Liver (tissue), 9 donors: ENCODE data around the gene NTNG1. TPM values are rescaled to one million over a fixed set of nuclear protein-coding genes. Genes with fewer than 3 reads are reported as not detected.

Experiments used
- DNase-seq: peaks from one replicate; pipeline ENCODE4 v3.0.0-alpha.2; 2017; ENCODE audit warnings: low spot score
- H3K27ac ChIP-seq, 2 donors: one replicate each; pipeline ENCODE4 v1.7.0; 2013; ENCODE audit warnings: inconsistent platforms in 2 of 2, low read length in 2 of 2, control low read depth in 1 of 2, low read depth in 1 of 2, mild to moderate bottlenecking in 1 of 2
- H3K27me3 ChIP-seq, 4 donors: one replicate each; pipeline versions ENCODE4 v1.6.1 to v1.7.0; 2013; ENCODE audit warnings: low read length in 3 of 4, inconsistent platforms in 1 of 4, mild to moderate bottlenecking in 1 of 4, moderate library complexity in 1 of 4; ENCODE audit not compliant: control insufficient read depth in 4 of 4, insufficient read depth in 4 of 4
- H3K36me3 ChIP-seq, 4 donors: one replicate each; pipeline versions ENCODE4 v1.6.1 to v1.7.0; 2013; ENCODE audit warnings: low read length in 3 of 4, mild to moderate bottlenecking in 3 of 4, low read depth in 1 of 4, moderate library complexity in 1 of 4; ENCODE audit not compliant: control insufficient read depth in 4 of 4, insufficient read depth in 3 of 4
- H3K4me1 ChIP-seq, 4 donors: one replicate each; pipeline versions ENCODE4 v1.6.1 to v1.7.0; 2013; ENCODE audit warnings: low read length in 3 of 4, mild to moderate bottlenecking in 3 of 4, moderate library complexity in 1 of 4; ENCODE audit not compliant: control insufficient read depth in 4 of 4, insufficient read depth in 4 of 4
- H3K4me3 ChIP-seq, 3 donors: one replicate each; pipeline versions ENCODE4 v1.6.1 to v1.7.0; 2013; ENCODE audit warnings: low read length in 3 of 3, control low read depth in 1 of 3, low read depth in 1 of 3, mild to moderate bottlenecking in 1 of 3
- H3K9ac ChIP-seq, 2 donors: one replicate each; pipeline ENCODE4 v1.7.0; 2013; ENCODE audit warnings: low read length in 2 of 2, mild to moderate bottlenecking in 2 of 2, moderate library complexity in 2 of 2, control low read depth in 1 of 2, low read depth in 1 of 2
- H3K9me3 ChIP-seq, 4 donors: one replicate each; pipeline versions ENCODE4 v1.6.1 to v1.7.0; 2013; ENCODE audit warnings: low read length in 3 of 4; ENCODE audit not compliant: control insufficient read depth in 4 of 4
- ATF3 ChIP-seq: IDR thresholded peaks from 2 replicates; pipeline ENCODE4 v1.6.1; 2016; ENCODE audit warnings: antibody characterized with exemption
- CTCF ChIP-seq: fragments of 150-350 bp; IDR thresholded peaks from 2 replicates; pipeline ENCODE4 v1.5.1; 2017; ENCODE audit warnings: improper control_type of control experiment, low read depth, low read length; ENCODE audit not compliant: missing input control
- EGR1 ChIP-seq, 2 donors: IDR thresholded peaks; 2 replicates each; pipeline ENCODE4 v1.6.1; 2016 to 2018; ENCODE audit warnings: antibody characterized with exemption in 2 of 2, low read depth in 2 of 2
- FOXA1 ChIP-seq: IDR thresholded peaks from 2 replicates; pipeline ENCODE4 v1.6.1; 2016; ENCODE audit warnings: antibody characterized with exemption
- GABPA ChIP-seq, 2 donors: IDR thresholded peaks in 1 of 2; conservative IDR thresholded peaks in 1 of 2; 2 replicates each; pipeline ENCODE4 v1.6.1; 2016; ENCODE audit warnings: antibody characterized with exemption in 2 of 2, mild to moderate bottlenecking in 1 of 2, moderate library complexity in 1 of 2
- HNF4G ChIP-seq: IDR thresholded peaks from 2 replicates; pipeline ENCODE4 v1.6.1; 2016; ENCODE audit warnings: antibody characterized with exemption
- JUND ChIP-seq, 2 donors: IDR thresholded peaks; 2 replicates each; pipeline ENCODE4 v1.6.1; 2016; ENCODE audit warnings: antibody characterized with exemption in 2 of 2
- NR2F2 ChIP-seq: IDR thresholded peaks from 2 replicates; pipeline ENCODE4 v1.6.1; 2016; ENCODE audit warnings: antibody characterized with exemption
- REST ChIP-seq: IDR thresholded peaks from 2 replicates; pipeline ENCODE4 v1.6.1; 2016; ENCODE audit warnings: antibody characterized with exemption, mild to moderate bottlenecking
- RXRA ChIP-seq, 2 donors: IDR thresholded peaks; 2 replicates each; pipeline ENCODE4 v1.6.1; 2017 to 2018; ENCODE audit warnings: antibody characterized with exemption in 2 of 2, mild to moderate bottlenecking in 1 of 2
- SP1 ChIP-seq: IDR thresholded peaks from 2 replicates; pipeline ENCODE4 v1.6.1; 2018; ENCODE audit warnings: antibody characterized with exemption, mild to moderate bottlenecking
- TAF1 ChIP-seq: conservative IDR thresholded peaks from 2 replicates; pipeline ENCODE4 v1.6.1; 2016; ENCODE audit warnings: antibody characterized with exemption, mild to moderate bottlenecking
- ZBTB33 ChIP-seq: IDR thresholded peaks from 2 replicates; pipeline ENCODE4 v1.6.1; 2016; ENCODE audit warnings: antibody characterized with exemption
- WGBS: extraction: QIAGEN DNeasy Blood & Tissue Kit; methylation state at CpG from one replicate; pipeline ENCODE4 v1.1.7; 2013; 5-methylcytosine and 5-hydroxymethylcytosine counted together
- polyA plus RNA-seq, 2 donors: library from polyadenylated mRNA; stranded (reverse) in 1 of 2; unstranded in 1 of 2; fragments of 200-250 nt in 1 of 2; fragments of >200 nt in 1 of 2; fragmentation: Nextera tagmentation in 1 of 2; extraction: Ambion mirVana in 1 of 2; gene quantifications; one replicate each; pipeline versions ENCODE4 v1.2.1 to v1.2.3, GENCODE V29; 2013 to 2015
- total RNA-seq, 2 donors: library from RNA; depleted of rRNA; stranded (reverse); fragments of >200 nt; gene quantifications; one replicate each; pipeline ENCODE4 v1.2.3, GENCODE V29; 2014
- donor health status: healthy.
- donor health status: healthy.
- donor health status: healthy.
- donor health status: healthy.
- donor health status: healthy.

NTNG1 gene
- total and polyA plus RNA-seq, 4 donors = under 0.01 TPM; not detected in 2

- Histone ChIP-seq H3K4me3 (no peak overlapping the region), H3K27me3 (peaks cover 0 to 4% (median 2%) of the 10 kb centered on the region in 4 donors), H3K9me3 (no peaks in the 10 kb centered on the region), H3K36me3 (no peaks in the 10 kb centered on the region), H3K4me1 (no peaks in the 10 kb centered on the region), H3K27ac (no peak overlapping the region), H3K9ac (no peak overlapping the region)
- DNase-seq = no peak
- 35% methylated on average over 3 of the region's 3 CpGs for WGBS
- TF ChIP-seq EGR1 (IDR thresholded peaks at IDR 0.05; ENCODE audit: low read depth in 2 of 2) (no peak), CTCF (no peak), HNF4G (no peak), JUND (IDR thresholded peaks at IDR 0.05) (no peak), TAF1 (no peak), REST (no peak), RXRA (IDR thresholded peaks at IDR 0.05) (no peak), FOXA1 (no peak), SP1 (no peak), ATF3 (no peak), ZBTB33 (no peak), GABPA (IDR thresholded peaks at IDR 0.05 in 1 of 2, conservative IDR thresholded peaks at IDR 0.05 in 1 of 2) (no peak)
Observed at GRCh38 chr1:107414550-107414949, 273.7 kb downstream of the NTNG1 start.

- no peak for DNase-seq
- H3K9me3 ChIP-seq = no peaks in the 10 kb centered on the region
- no peak overlapping the region for H3K4me3 ChIP-seq
- TF ChIP-seq ATF3 (no peak), EGR1 (IDR thresholded peaks at IDR 0.05; ENCODE audit: low read depth in 2 of 2) (no peak), GABPA (IDR thresholded peaks at IDR 0.05 in 1 of 2, conservative IDR thresholded peaks at IDR 0.05 in 1 of 2) (no peak), NR2F2 (no peak)
- no peaks in the 10 kb centered on the region for H3K36me3 ChIP-seq
- H3K4me1 ChIP-seq = no peaks in the 10 kb centered on the region
- 62% methylated on average over 4 of the region's 4 CpGs for WGBS
- H3K9ac ChIP-seq = no peak overlapping the region
- no peak overlapping the region for H3K27ac ChIP-seq
- H3K27me3 ChIP-seq = peaks cover 0 to 4% (median 2%) of the 10 kb centered on the region in 4 donors
Observed at GRCh38 chr1:107415241-107415640, 274.4 kb downstream of the NTNG1 start.
